Lung (tissue), 16 donors: ENCODE results near the gene NOTCH3. TPM values are rescaled to one million over a fixed set of nuclear protein-coding genes. Genes with fewer than 3 reads are reported as not detected.

Experiments
- ATAC-seq: fragments of 200-7000 bp; cut with Tn5 transposase; one replicate; pipeline ENCODE4 v1.9.1; 2020; ENCODE audit warnings: moderate number of reproducible peaks; ENCODE audit not compliant: insufficient read depth, low FRiP score
- DNase-seq, 3 donors: peaks; one replicate each; pipeline ENCODE4 v3.0.0-alpha.2; 2013 to 2017
- H3K27ac ChIP-seq, 2 donors: one replicate each; pipeline ENCODE4 v1.5.1; 2013; ENCODE audit warnings: mild to moderate bottlenecking in 2 of 2, moderate library complexity in 2 of 2, control low read depth in 1 of 2, inconsistent platforms in 1 of 2, low read depth in 1 of 2, low read length in 1 of 2
- H3K27me3 ChIP-seq, 3 donors: one replicate each; pipeline ENCODE4 v1.5.1; 2013; ENCODE audit warnings: low read length in 2 of 3; ENCODE audit not compliant: control insufficient read depth in 3 of 3, insufficient read depth in 3 of 3
- H3K36me3 ChIP-seq, 4 donors: one replicate each; pipeline ENCODE4 v1.5.1; 2013; ENCODE audit warnings: low read length in 4 of 4, mild to moderate bottlenecking in 1 of 4, moderate library complexity in 1 of 4; ENCODE audit not compliant: control insufficient read depth in 4 of 4, insufficient read depth in 4 of 4
- H3K4me1 ChIP-seq, 5 donors: one replicate each; pipeline ENCODE4 v1.5.1; 2013; ENCODE audit warnings: low read length in 5 of 5, mild to moderate bottlenecking in 2 of 5, moderate library complexity in 1 of 5; ENCODE audit not compliant: control insufficient read depth in 5 of 5, insufficient read depth in 5 of 5
- H3K4me3 ChIP-seq: one replicate; pipeline ENCODE4 v1.5.1; 2013; ENCODE audit warnings: mild to moderate bottlenecking, control low read depth, moderate library complexity
- H3K9ac ChIP-seq, 2 donors: one replicate each; pipeline ENCODE4 v1.5.1; 2013; ENCODE audit warnings: low read length in 2 of 2, control low read depth in 1 of 2; ENCODE audit not compliant: insufficient read depth in 1 of 2
- H3K9me3 ChIP-seq, 4 donors: one replicate each; pipeline ENCODE4 v1.5.1; 2013; ENCODE audit warnings: low read length in 3 of 4, mild to moderate bottlenecking in 1 of 4, moderate library complexity in 1 of 4; ENCODE audit not compliant: control insufficient read depth in 4 of 4, insufficient read depth in 3 of 4
- WGBS, 2 donors: extraction: QIAGEN DNeasy Blood & Tissue Kit; methylation state at CpG; one replicate each; pipeline ENCODE4 v1.1.7; 2013; 5-methylcytosine and 5-hydroxymethylcytosine counted together
- long read RNA-seq, 5 donors: transcript quantifications; one replicate each; lab custom pipeline, GENCODE V29; 2026
- polyA plus RNA-seq, 2 donors: library from polyadenylated mRNA; stranded (reverse); fragments of 200-250 nt; gene quantifications; one replicate each; pipeline ENCODE4 v1.2.1, GENCODE V29; 2013
- total RNA-seq, 2 donors: library from RNA; depleted of rRNA in 1 of 2; stranded (reverse); fragments of >200 nt in 1 of 2; gene quantifications; one replicate each; pipeline ENCODE4 v1.2.1, GENCODE V29; 2014 to 2021
- TF ChIP-seq, protein P1 (sequence below): IDR thresholded peaks from 2 replicates; pipeline ENCODE4 v1.5.1; 2012; ENCODE audit warnings: mild to moderate bottlenecking; ENCODE audit errors: control extremely low read depth, extremely low read depth
- donor health status: control.
- donor health status: control.
- donor health status: Bipolar disorder and iron deficiency.
- donor health status: healthy.
- donor health status: DM: yes; HTN: yes; CAD: no.

The NOTCH3 gene
- total RNA-seq (10 to 100 TPM; 64.1 to 81.7 TPM), polyA plus RNA-seq (10 to 100 TPM; 13.1 to 22.1 TPM)
- long read RNA-seq, donor 1, full-length matches to known transcripts: 6 of 12 reads
- long read RNA-seq, donor 1, partial matches to known transcripts: 6 of 12 reads
- long read RNA-seq, donor 1, other reads (novel, unspliced or antisense): 0 of 12 reads
- long read RNA-seq, donor 2, partial matches to known transcripts: 64 of 64 reads
- long read RNA-seq, donor 2, other reads (novel, unspliced or antisense): 0 of 64 reads
- long read RNA-seq, donor 3, partial matches to known transcripts: 5 of 6 reads
- long read RNA-seq, donor 3, other reads (novel, unspliced or antisense): 0 of 6 reads
- long read RNA-seq, donor 4: 0 reads
- long read RNA-seq, donor 5, full-length matches to known transcripts: 8 of 8 reads
- long read RNA-seq, donor 5, partial matches to known transcripts: 0 of 8 reads
- long read RNA-seq, donor 5, other reads (novel, unspliced or antisense): 0 of 8 reads

DNA sequence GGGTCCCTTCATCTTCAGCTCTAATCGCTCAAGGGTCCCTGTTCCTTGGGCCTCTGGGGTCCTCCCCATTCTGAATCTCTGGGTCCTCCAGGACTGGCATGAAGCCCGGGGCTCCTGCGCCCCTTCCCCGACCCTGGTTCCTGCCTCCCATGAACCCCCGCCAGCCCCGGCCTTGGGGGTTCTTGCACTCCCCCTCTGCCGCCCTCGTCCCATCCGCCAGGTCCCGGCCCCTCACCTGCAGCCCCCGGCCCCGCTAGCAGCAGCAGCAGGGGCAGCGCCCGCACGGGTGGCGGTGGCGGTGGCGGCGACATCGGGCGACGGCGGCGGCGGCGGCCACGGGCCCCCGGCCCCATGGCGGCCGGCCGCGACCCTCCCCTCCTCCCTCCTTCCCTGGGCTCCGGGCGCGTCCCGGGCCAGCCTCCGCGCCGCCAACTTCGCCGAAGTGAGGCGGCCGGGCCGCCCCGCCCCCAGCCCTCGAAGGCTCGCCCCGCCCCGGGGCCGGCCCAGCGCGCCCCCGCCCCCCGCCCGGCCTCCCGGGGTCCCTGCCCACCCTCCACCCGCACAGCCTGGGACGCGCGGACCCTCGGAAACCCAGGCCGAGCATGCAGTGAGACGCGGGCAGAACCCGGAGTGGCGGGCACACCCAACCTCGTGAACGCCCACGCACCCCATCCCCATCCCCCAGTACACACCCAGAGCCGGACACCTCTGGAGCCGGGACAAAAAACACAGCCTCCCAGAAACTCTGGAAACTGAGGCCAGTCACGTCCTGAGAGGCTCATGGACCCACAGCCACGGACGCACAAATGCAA is at the start of gene NOTCH3:
TSS of gene NOTCH3 (minus strand) at position 443 of the 812 bp plus-strand sequence. CDS start at position 353, 90 bp downstream.
- Histone ChIP-seq H3K4me1 (peaks cover 0 to 10% (median 8%) of the 10 kb centered on the region in 5 donors), H3K9ac (peak within 1 kb of the TSS in 1 of 2 donors; percentile 42), H3K4me3 (peak within 1 kb of the TSS; percentile 49), H3K9me3 (peaks cover 0 to under 1% (median 0%) of the 10 kb centered on the region in 4 donors), H3K36me3 (peaks cover 0 to 7% (median 3%) of the 10 kb centered on the region in 4 donors), H3K27ac (peak within 1 kb of the TSS; percentile 55 to 57), H3K27me3 (no peaks in the 10 kb centered on the region)
- DNase-seq (peak; percentile 48 to 71 (median 69)), ATAC-seq (no peak)
- TF ChIP-seq, protein P1, sequence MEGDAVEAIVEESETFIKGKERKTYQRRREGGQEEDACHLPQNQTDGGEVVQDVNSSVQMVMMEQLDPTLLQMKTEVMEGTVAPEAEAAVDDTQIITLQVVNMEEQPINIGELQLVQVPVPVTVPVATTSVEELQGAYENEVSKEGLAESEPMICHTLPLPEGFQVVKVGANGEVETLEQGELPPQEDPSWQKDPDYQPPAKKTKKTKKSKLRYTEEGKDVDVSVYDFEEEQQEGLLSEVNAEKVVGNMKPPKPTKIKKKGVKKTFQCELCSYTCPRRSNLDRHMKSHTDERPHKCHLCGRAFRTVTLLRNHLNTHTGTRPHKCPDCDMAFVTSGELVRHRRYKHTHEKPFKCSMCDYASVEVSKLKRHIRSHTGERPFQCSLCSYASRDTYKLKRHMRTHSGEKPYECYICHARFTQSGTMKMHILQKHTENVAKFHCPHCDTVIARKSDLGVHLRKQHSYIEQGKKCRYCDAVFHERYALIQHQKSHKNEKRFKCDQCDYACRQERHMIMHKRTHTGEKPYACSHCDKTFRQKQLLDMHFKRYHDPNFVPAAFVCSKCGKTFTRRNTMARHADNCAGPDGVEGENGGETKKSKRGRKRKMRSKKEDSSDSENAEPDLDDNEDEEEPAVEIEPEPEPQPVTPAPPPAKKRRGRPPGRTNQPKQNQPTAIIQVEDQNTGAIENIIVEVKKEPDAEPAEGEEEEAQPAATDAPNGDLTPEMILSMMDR: no peak
- whole genome bisulfite sequencing, 2 donors: 3 to 4% methylated on average over 50 to 74 of the region's 74 CpGs

DNA sequence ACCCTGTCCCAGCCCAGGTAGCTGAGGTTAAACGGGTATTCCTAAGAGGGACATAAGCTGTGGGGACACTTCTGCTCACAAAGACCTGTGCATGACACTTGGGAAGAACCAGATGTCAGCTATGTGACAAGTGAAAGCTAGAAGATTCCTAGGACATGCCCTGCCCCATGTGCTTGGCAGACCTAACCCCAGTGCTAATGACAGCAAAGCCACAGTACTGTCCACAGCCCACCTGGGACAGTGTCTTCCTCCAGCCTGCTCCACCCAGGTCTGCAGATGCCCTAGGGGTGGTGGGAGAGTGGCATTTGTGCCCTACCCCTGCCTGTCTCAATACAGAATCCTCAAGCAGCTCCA is 49.8 kb upstream of the NOTCH3 start:
- TF ChIP-seq, protein P1: no peak
- peak overlapping the region; percentile 78 to 85 for H3K27ac ChIP-seq
- WGBS, 2 donors: 81 to 87% methylated on average over 1 of the region's 1 CpG
- no peaks in the 10 kb centered on the region for H3K27me3 ChIP-seq
- no peaks in the 10 kb centered on the region for H3K9me3 ChIP-seq
- H3K9ac ChIP-seq: peak overlapping the region in 1 of 2 donors; percentile 39
- DNase-seq (no peak), ATAC-seq (no peak)
- H3K36me3 ChIP-seq: peaks cover 2 to 73% (median 43%) of the 10 kb centered on the region in 4 donors
- peaks cover 10 to 51% (median 22%) of the 10 kb centered on the region in 5 donors for H3K4me1 ChIP-seq
- no peak overlapping the region for H3K4me3 ChIP-seq

DNA sequence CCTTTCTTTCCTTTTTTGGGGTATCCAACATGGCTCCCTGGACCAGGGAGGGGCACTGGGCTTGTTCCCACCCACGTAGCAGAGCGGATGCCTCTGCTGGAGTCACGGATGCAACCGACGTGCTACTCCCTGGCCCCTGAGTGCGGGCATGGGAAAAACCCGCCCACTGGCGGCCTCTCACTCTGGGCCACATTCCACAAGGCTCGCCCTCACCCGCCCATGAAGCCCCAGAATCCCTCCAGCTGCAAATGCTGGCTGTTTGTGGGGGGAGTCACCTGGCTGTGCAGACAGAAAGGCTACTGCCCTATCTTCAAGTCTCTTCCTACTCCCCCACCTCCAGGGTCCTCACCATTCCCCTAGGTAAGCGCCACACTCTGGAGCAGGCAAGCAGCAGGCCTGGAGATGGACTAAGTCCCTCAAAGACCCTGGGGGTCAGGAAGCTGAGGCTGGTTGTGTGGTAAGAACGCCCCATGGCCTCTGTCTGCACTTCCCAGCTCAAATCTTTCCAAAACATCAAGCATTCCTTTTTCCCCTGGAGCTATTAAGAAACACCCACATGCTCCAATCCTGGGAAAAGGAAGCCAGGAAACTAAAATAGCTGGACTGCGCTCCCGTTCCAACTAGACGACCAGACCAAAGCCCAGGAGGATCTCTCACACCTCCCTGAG is 49.3 kb upstream of the NOTCH3 start:
- peak; percentile 74 to 80 (median 75) for DNase-seq
- TF ChIP-seq, protein P1: no peak
- H3K9ac ChIP-seq: peak overlapping the region in 1 of 2 donors; percentile 38
- H3K4me1 ChIP-seq: peaks cover 10 to 51% (median 22%) of the 10 kb centered on the region in 5 donors
- H3K27me3 ChIP-seq: no peaks in the 10 kb centered on the region
- peak overlapping the region; percentile 83 to 85 for H3K27ac ChIP-seq
- peak; percentile 5 for ATAC-seq
- peaks cover 0 to 73% (median 41%) of the 10 kb centered on the region in 4 donors for H3K36me3 ChIP-seq
- WGBS, 2 donors: 70 to 85% methylated on average over 15 of the region's 15 CpGs
- no peaks in the 10 kb centered on the region for H3K9me3 ChIP-seq
- no peak overlapping the region for H3K4me3 ChIP-seq
